ENCODE data around the gene THSD7B. TPM values are rescaled to one million over a fixed set of nuclear protein-coding genes. Genes with fewer than 3 reads are reported as not detected.

Gene THSD7B
- total RNA-seq, 1 donor from 2014 or later: 0.38 TPM

DNA sequence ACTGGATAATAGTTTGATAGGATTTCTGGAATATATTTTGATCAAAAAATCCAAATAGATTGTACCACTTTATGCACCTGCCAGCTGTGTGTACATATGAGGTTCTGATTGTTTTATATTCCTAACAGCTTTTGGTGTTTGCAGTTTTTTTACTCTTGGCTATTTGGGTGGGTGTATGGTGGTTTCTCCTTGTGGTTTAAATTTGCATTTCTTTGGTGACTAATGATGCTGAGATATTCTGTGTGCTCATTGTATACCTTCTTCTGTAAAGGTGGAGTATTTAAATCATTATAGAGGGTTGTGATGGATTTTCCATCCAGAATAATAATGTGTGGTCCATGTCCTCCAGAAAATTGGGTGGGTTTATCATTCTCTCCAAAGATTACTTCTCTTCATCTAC is 372.9 kb downstream of the THSD7B start:
- no peaks in the 10 kb centered on the region for H3K36me3 ChIP-seq
- intact Hi-C loops (cut with DNase I): no loop called here
- no peaks in the 10 kb centered on the region for H3K9me3 ChIP-seq
- no peak for ATAC-seq
- no peaks in the 10 kb centered on the region for H3K27me3 ChIP-seq (ENCODE audit: low read depth)
- H3K4me3 ChIP-seq: no peak overlapping the region
- H3K27ac ChIP-seq: no peak overlapping the region
- no peak for DNase-seq
- H3K4me1 ChIP-seq: no peaks in the 10 kb centered on the region
- no peak for TF ChIP-seq CTCF (IDR thresholded peaks at IDR 0.05)

- ATAC-seq (no peak), DNase-seq (no peak)
- H3K36me3 ChIP-seq: no peaks in the 10 kb centered on the region
- H3K9me3 ChIP-seq: no peaks in the 10 kb centered on the region
- H3K27me3 ChIP-seq (ENCODE audit: low read depth): no peaks in the 10 kb centered on the region
- no peak for TF ChIP-seq CTCF (IDR thresholded peaks at IDR 0.05)
- no peak overlapping the region for H3K27ac ChIP-seq
- intact Hi-C loops (cut with DNase I): no loop called here
- H3K4me3 ChIP-seq: no peak overlapping the region
- H3K4me1 ChIP-seq: no peaks in the 10 kb centered on the region
Observed at GRCh38 chr2:137151731-137152130, 386.4 kb downstream of the THSD7B start.

- no peak for ATAC-seq
- intact Hi-C loops (cut with DNase I): no loop called here
- no peak overlapping the region for H3K4me3 ChIP-seq
Observed at GRCh38 chr2:137154946-137155345, 389.6 kb downstream of the THSD7B start.

GRCh38 chr2:137155356-137156104 is 390.2 kb downstream of the THSD7B start:
- TF ChIP-seq CTCF (IDR thresholded peaks at IDR 0.05): no peak
- H3K36me3 ChIP-seq: no peaks in the 10 kb centered on the region
- intact Hi-C loops (cut with DNase I): no loop called here
- ATAC-seq: no peak
- H3K27me3 ChIP-seq (ENCODE audit: low read depth): no peaks in the 10 kb centered on the region
- no peak for DNase-seq
- H3K9me3 ChIP-seq: no peaks in the 10 kb centered on the region
- no peak overlapping the region for H3K27ac ChIP-seq
- H3K4me1 ChIP-seq: no peaks in the 10 kb centered on the region
- no peak overlapping the region for H3K4me3 ChIP-seq

More at GRCh38 chr2:137154946-137155345, 389.6 kb downstream of the THSD7B start:
- DNase-seq: no peak
- TF ChIP-seq CTCF (IDR thresholded peaks at IDR 0.05): no peak
- Histone ChIP-seq H3K27me3 (ENCODE audit: low read depth) (no peaks in the 10 kb centered on the region), H3K36me3 (no peaks in the 10 kb centered on the region), H3K9me3 (no peaks in the 10 kb centered on the region), H3K27ac (no peak overlapping the region), H3K4me1 (no peaks in the 10 kb centered on the region)

GRCh38 chr2:137156221-137156844 is 391.0 kb downstream of the THSD7B start:
- H3K27me3 ChIP-seq (ENCODE audit: low read depth): no peaks in the 10 kb centered on the region
- no peak overlapping the region for H3K27ac ChIP-seq
- intact Hi-C loops (cut with DNase I): no loop called here
- no peaks in the 10 kb centered on the region for H3K9me3 ChIP-seq
- H3K4me1 ChIP-seq: no peaks in the 10 kb centered on the region
- TF ChIP-seq CTCF (IDR thresholded peaks at IDR 0.05): no peak
- H3K36me3 ChIP-seq: no peaks in the 10 kb centered on the region
- H3K4me3 ChIP-seq: no peak overlapping the region
- ATAC-seq: no peak
- DNase-seq: no peak
